Measurements from ENCODE around the gene OSBPL8. TPM values are rescaled to one million over a fixed set of nuclear protein-coding genes. Genes with fewer than 3 reads are reported as not detected.
"Not testable (repeated sequence)": the region's sequence is repeated elsewhere in the genome, so short reads cannot be mapped to it uniquely, and the experiment has no call there.

The OSBPL8 gene
- total RNA-seq, 1 donor from 2014 or later: 119 TPM

GRCh38 chr12:76329159-76329558 lies 230.4 kb downstream of the OSBPL8 start:
- H3K4me2 ChIP-seq (ENCODE audit: low read length): peak overlapping the region; percentile 67

GRCh38 chr12:76319595-76320319 lies 239.8 kb downstream of the OSBPL8 start:
- H3K79me2 ChIP-seq (ENCODE audit: insufficient read depth, low read length); H3K27me3 Mint-ChIP-seq (ENCODE audit: low read depth, unreplicated experiment); H3K4me2 ChIP-seq (ENCODE audit: low read length); H3K4me1 ChIP-seq (ENCODE audit: insufficient read depth, low read length); H4K20me1 ChIP-seq (ENCODE audit: insufficient read depth, low read length); H3K36me3 ChIP-seq (ENCODE audit: insufficient read depth, low read length); H3K4me3 ChIP-seq (ENCODE audit: insufficient read depth, low read depth, low read length); H3K9me3 Mint-ChIP-seq (ENCODE audit: unreplicated experiment); H3K36me3 Mint-ChIP-seq (ENCODE audit: low read depth, unreplicated experiment); H2AFZ ChIP-seq (ENCODE audit: low read depth, low read length); DNase-seq (ENCODE audit: low read depth); H3K27ac ChIP-seq (ENCODE audit: low read depth, low read length); H3K27me3 ChIP-seq (ENCODE audit: insufficient read depth, low read length); FAIRE-seq; H3K27ac Mint-ChIP-seq (ENCODE audit: unreplicated experiment); H3K9ac ChIP-seq (ENCODE audit: low read length); H3K9me3 ChIP-seq (ENCODE audit: insufficient read depth, low read depth, low read length); H3K4me3 Mint-ChIP-seq (ENCODE audit: unreplicated experiment): not testable (repeated sequence)
- H3K4me1 Mint-ChIP-seq (ENCODE audit: low read depth, unreplicated experiment): peaks cover 16% of the 10 kb centered on the region

More at GRCh38 chr12:76329159-76329558, 230.4 kb downstream of the OSBPL8 start:
- FAIRE-seq: peak; percentile 60
- peaks cover 18% of the 10 kb centered on the region for H3K4me1 Mint-ChIP-seq (ENCODE audit: low read depth, unreplicated experiment)
- Histone ChIP-seq H3K36me3 (ENCODE audit: insufficient read depth, low read length) (no peaks in the 10 kb centered on the region), H3K27me3 (ENCODE audit: insufficient read depth, low read length) (no peaks in the 10 kb centered on the region), H3K9ac (ENCODE audit: low read length) (peak overlapping the region; percentile 20), H3K4me1 (ENCODE audit: insufficient read depth, low read length) (peaks cover 13% of the 10 kb centered on the region), H3K4me3 (ENCODE audit: insufficient read depth, low read depth, low read length) (no peak overlapping the region), H3K27ac (ENCODE audit: low read depth, low read length) (peak overlapping the region; percentile 62), H3K9me3 (ENCODE audit: insufficient read depth, low read depth, low read length) (no peaks in the 10 kb centered on the region), H2AFZ (ENCODE audit: low read depth, low read length) (no peak overlapping the region), H3K79me2 (ENCODE audit: insufficient read depth, low read length) (no peaks in the 10 kb centered on the region), H4K20me1 (ENCODE audit: insufficient read depth, low read length) (no peaks in the 10 kb centered on the region)
- DNase-seq (ENCODE audit: low read depth): peak; percentile 96
- H3K9me3 Mint-ChIP-seq (ENCODE audit: unreplicated experiment): peaks cover 14% of the 10 kb centered on the region
- H3K27me3 Mint-ChIP-seq (ENCODE audit: low read depth, unreplicated experiment): no peaks in the 10 kb centered on the region
- peak overlapping the region; percentile 99 for H3K27ac Mint-ChIP-seq (ENCODE audit: unreplicated experiment)
- TF ChIP-seq CTCF (IDR thresholded peaks at IDR 0.05; ENCODE audit: insufficient read depth, low read depth, low read length): no peak
- peak overlapping the region; percentile 68 for H3K4me3 Mint-ChIP-seq (ENCODE audit: unreplicated experiment)
- H3K36me3 Mint-ChIP-seq (ENCODE audit: low read depth, unreplicated experiment): no peaks in the 10 kb centered on the region

- Histone ChIP-seq H3K79me2 (ENCODE audit: insufficient read depth, low read length) (no peaks in the 10 kb centered on the region), H3K4me1 (ENCODE audit: insufficient read depth, low read length) (no peaks in the 10 kb centered on the region), H2AFZ (ENCODE audit: low read depth, low read length) (no peak overlapping the region), H3K27me3 (ENCODE audit: insufficient read depth, low read length) (no peaks in the 10 kb centered on the region), H4K20me1 (ENCODE audit: insufficient read depth, low read length) (no peaks in the 10 kb centered on the region), H3K4me2 (ENCODE audit: low read length) (no peak overlapping the region), H3K36me3 (ENCODE audit: insufficient read depth, low read length) (no peaks in the 10 kb centered on the region), H3K9me3 (ENCODE audit: insufficient read depth, low read depth, low read length) (no peaks in the 10 kb centered on the region), H3K4me3 (ENCODE audit: insufficient read depth, low read depth, low read length) (no peak overlapping the region), H3K27ac (ENCODE audit: low read depth, low read length) (no peak overlapping the region), H3K9ac (ENCODE audit: low read length) (no peak overlapping the region)
- Mint-ChIP-seq H3K4me1 (ENCODE audit: low read depth, unreplicated experiment) (peaks cover 16% of the 10 kb centered on the region), H3K36me3 (ENCODE audit: low read depth, unreplicated experiment) (no peaks in the 10 kb centered on the region), H3K27me3 (ENCODE audit: low read depth, unreplicated experiment) (no peaks in the 10 kb centered on the region), H3K9me3 (ENCODE audit: unreplicated experiment) (peaks cover 8% of the 10 kb centered on the region), H3K27ac (ENCODE audit: unreplicated experiment) (no peak overlapping the region), H3K4me3 (ENCODE audit: unreplicated experiment) (no peak overlapping the region)
- TF ChIP-seq EZH2 (IDR thresholded peaks at IDR 0.05; ENCODE audit: insufficient read depth, low read length) (no peak), CTCF (IDR thresholded peaks at IDR 0.05; ENCODE audit: insufficient read depth, low read depth, low read length) (no peak)
- FAIRE-seq (no peak), DNase-seq (ENCODE audit: low read depth) (no peak)
Observed at GRCh38 chr12:76318773-76319594, 240.6 kb downstream of the OSBPL8 start.

Measured in astrocyte (in vitro differentiated cells and primary cell).